MM.1S (cell line): ENCODE results near the gene MFRP.

ENCODE experiments used
- DNase-seq: peaks from one replicate; pipeline ENCODE4 v3.0.0-alpha.2; 2015
- H2AFZ ChIP-seq: fragments of 300-600 bp; sonication (generic); 2 replicates; pipeline ENCODE4 v1.6.0; 2016; ENCODE audit warnings: antibody characterized with exemption, low read length
- H3F3A ChIP-seq: fragments of 300-600 bp; sonication (generic); 2 replicates; pipeline ENCODE4 v1.6.1; 2016; ENCODE audit warnings: mild to moderate bottlenecking, antibody characterized with exemption, low read length, moderate library complexity, mixed read lengths; ENCODE audit not compliant: insufficient read depth
- H3K27ac ChIP-seq: fragments of 300-600 bp; sonication (generic); 2 replicates; pipeline ENCODE4 v1.5.1; 2016; ENCODE audit warnings: mild to moderate bottlenecking, low read length
- H3K27me3 ChIP-seq: fragments of 300-600 bp; sonication (generic); replicated peaks from 2 replicates; pipeline ENCODE4 v1.6.0; 2016; ENCODE audit warnings: low read length; ENCODE audit not compliant: insufficient read depth
- H3K36me3 ChIP-seq: fragments of 300-600 bp; sonication (generic); replicated peaks from 2 replicates; pipeline ENCODE4 v1.6.1; 2016; ENCODE audit warnings: mild to moderate bottlenecking, low read length, mixed read lengths; ENCODE audit not compliant: insufficient read depth
- H3K4me1 ChIP-seq: fragments of 300-600 bp; sonication (generic); 2 replicates; pipeline ENCODE4 v1.6.1; 2016; ENCODE audit warnings: low read length, mixed read lengths
- H3K4me2 ChIP-seq: fragments of 300-600 bp; sonication (generic); 2 replicates; pipeline ENCODE4 v1.6.0; 2016; ENCODE audit warnings: low read depth, low read length
- H3K4me3 ChIP-seq: fragments of 300-600 bp; sonication (generic); 2 replicates; pipeline ENCODE4 v1.5.1; 2016; ENCODE audit warnings: low read length, mixed read lengths
- H3K79me2 ChIP-seq: fragments of 300-600 bp; sonication (generic); 2 replicates; pipeline ENCODE4 v1.6.1; 2016; ENCODE audit warnings: mixed run types, low read length, mixed read lengths
- H3K9ac ChIP-seq: fragments of 300-600 bp; sonication (generic); 2 replicates; pipeline ENCODE4 v1.6.1; 2016; ENCODE audit warnings: low read length, mixed read lengths
- H3K9me2 ChIP-seq: fragments of 300-600 bp; sonication (generic); replicated peaks from 2 replicates; pipeline ENCODE4 v1.6.1; 2016; ENCODE audit warnings: mild to moderate bottlenecking, low read length, mixed read lengths; ENCODE audit not compliant: insufficient read depth
- H3K9me3 ChIP-seq: fragments of 300-600 bp; sonication (generic); replicated peaks from 2 replicates; pipeline ENCODE4 v1.6.1; 2016; ENCODE audit warnings: mild to moderate bottlenecking, low read length, mixed read lengths; ENCODE audit not compliant: insufficient read depth
- H4K20me1 ChIP-seq: fragments of 300-600 bp; sonication (generic); 2 replicates; pipeline ENCODE4 v1.6.1; 2016; ENCODE audit warnings: mild to moderate bottlenecking, low read length, moderate library complexity, mixed read lengths; ENCODE audit not compliant: insufficient read depth
- CTCF ChIP-seq: fragments of 300-600 bp; sonication (generic); IDR thresholded peaks from 2 replicates; pipeline ENCODE4 v1.5.1; 2016; ENCODE audit warnings: antibody characterized with exemption, low read length, mixed read lengths
- EZH2 ChIP-seq: fragments of 300-600 bp; sonication (generic); optimal IDR thresholded peaks from 2 replicates; pipeline ENCODE3; 2017; ENCODE audit warnings: low read depth, mild to moderate bottlenecking, antibody characterized with exemption, low read length, mixed read lengths
- EZH2phosphoT487 ChIP-seq: fragments of 300-600 bp; sonication (generic); IDR thresholded peaks from 2 replicates; pipeline ENCODE4 v1.6.1; 2018; ENCODE audit warnings: antibody characterized with exemption, low read length

MFRP gene

DNA sequence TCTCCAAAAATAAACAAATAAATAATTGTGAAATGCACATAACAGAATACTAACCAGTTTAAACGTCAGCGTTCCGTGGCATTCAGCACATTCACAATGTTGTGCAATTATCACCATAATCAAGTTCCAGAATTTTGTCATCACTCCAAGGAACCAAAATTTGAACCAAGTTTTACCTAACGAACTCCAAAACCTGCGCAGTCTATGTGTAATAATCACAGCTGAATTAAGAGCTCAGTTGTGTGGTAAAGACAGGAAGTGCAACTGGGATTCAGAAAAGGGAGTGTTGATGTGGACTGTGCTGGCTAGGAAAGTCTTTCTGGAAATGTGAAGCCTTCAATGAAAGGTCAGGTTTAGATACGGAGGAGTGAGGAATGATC lies 24.2 kb downstream of the MFRP start:
- Histone ChIP-seq H3K4me3 (peak overlapping the region; percentile 63), H3K9me2 (no peaks in the 10 kb centered on the region), H4K20me1 (no peaks in the 10 kb centered on the region), H3F3A (peaks cover 7% of the 10 kb centered on the region; the same call in 1 of the 2 replicates), H3K4me1 (peaks cover 7% of the 10 kb centered on the region; the same call in 1 of the 2 replicates), H3K9me3 (no peaks in the 10 kb centered on the region), H3K79me2 (no peaks in the 10 kb centered on the region), H3K9ac (no peak overlapping the region; the same call in 1 of the 2 replicates), H2AFZ (peak overlapping the region; percentile 72), H3K4me2 (peak overlapping the region; percentile 92), H3K27me3 (peaks cover 21% of the 10 kb centered on the region), H3K36me3 (no peaks in the 10 kb centered on the region), H3K27ac (no peak overlapping the region)
- DNase-seq = no peak
- TF ChIP-seq EZH2phosphoT487 = no peak
- no peak for TF ChIP-seq CTCF
- TF ChIP-seq EZH2 = no peak

DNA sequence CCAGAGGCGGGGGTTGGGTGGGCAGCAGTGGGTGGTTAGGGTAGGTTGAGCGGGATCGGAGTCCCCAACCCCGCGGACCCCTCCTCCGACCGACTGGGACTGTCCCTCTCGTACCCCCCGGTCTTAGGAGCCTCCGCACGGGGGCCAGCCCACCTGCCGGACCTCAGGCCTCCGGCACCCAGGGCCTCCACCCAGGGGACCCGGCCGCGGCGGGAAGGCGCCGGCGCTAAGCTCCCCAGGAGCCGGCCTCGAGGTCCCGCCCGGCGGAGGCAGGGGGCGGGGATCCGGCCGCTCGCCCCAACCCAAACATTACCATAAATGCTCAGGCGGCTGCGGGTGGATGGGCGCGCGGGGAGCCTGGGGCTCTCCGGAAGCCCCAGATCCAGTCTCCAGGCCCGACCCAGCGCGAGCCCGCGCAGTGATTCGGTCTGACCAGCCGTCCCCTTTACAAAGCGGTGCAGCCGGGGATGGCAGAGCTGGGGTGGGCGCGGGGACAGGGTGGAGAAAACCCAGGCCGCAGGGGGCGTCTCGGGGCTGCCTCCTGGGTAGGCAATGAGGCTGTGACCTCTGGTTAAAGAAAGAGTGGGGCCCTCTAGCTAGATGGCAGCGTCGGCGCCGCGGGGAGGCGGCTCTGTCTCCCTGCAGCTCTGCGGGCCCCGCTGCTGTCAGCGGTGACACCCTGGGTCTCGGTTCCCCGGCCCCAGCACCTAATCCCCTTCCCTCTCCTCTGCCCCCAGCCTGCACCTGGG lies 25.6 kb downstream of the MFRP start:
- Histone ChIP-seq H3K9me2 (no peaks in the 10 kb centered on the region), H3K4me1 (peaks cover 9% of the 10 kb centered on the region)

DNA sequence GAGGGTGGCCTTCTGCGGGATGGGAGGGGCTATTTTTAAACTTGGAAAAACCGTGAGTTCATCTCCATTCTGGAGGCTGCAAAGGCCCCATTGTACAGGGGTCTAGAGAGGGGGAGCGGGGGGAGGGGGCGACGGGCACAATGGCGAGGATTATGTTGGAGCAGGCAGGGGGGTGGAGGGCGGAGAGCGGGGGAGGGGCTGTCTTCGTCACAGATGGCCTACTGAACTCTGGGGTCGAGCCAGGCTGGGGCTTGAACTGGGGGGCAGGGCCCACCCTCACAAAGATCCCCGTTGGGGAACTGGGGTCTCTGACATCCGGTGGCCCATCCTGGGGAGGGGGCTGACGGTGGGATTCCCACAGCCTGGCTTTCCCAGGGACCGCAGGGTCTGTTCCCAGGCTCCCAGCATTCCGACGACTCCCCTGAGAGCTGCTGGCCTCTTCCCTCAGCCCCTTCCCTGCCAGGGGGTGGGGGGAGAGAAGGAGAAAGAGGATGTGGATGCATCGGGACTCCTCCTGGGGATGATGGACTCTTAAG lies 26.2 kb downstream of the MFRP start:
- TF ChIP-seq EZH2phosphoT487 = no peak
- TF ChIP-seq CTCF = no peak
- no peak for TF ChIP-seq EZH2
- H3K4me3 ChIP-seq = peak overlapping the region; percentile 63
- H4K20me1 ChIP-seq = no peaks in the 10 kb centered on the region
- H3K79me2 ChIP-seq = no peaks in the 10 kb centered on the region
- H3K27ac ChIP-seq = no peak overlapping the region
- peak overlapping the region; percentile 92 for H3K4me2 ChIP-seq
- H3K27me3 ChIP-seq = peaks cover 37% of the 10 kb centered on the region
- peak overlapping the region; percentile 60 for H3K9ac ChIP-seq
- no peaks in the 10 kb centered on the region for H3K36me3 ChIP-seq
- H3F3A ChIP-seq = peaks cover 7% of the 10 kb centered on the region; the same call in 1 of the 2 replicates
- no peak for DNase-seq
- H3K9me3 ChIP-seq = no peaks in the 10 kb centered on the region
- H3K4me1 ChIP-seq = peaks cover 16% of the 10 kb centered on the region
- H3K9me2 ChIP-seq = no peaks in the 10 kb centered on the region
- H2AFZ ChIP-seq = peak overlapping the region; percentile 72

More for the DNA sequence above, 25.6 kb downstream of the MFRP start:
- DNase-seq = peak; percentile 74
- no peaks in the 10 kb centered on the region for H3K36me3 ChIP-seq
- peak overlapping the region; percentile 72 for H2AFZ ChIP-seq
- H3K9me3 ChIP-seq = no peaks in the 10 kb centered on the region
- no peaks in the 10 kb centered on the region for H3K79me2 ChIP-seq
- H3K4me3 ChIP-seq = peak overlapping the region; percentile 63
- H3K9ac ChIP-seq = peak overlapping the region; percentile 60
- H3K27me3 ChIP-seq = peaks cover 33% of the 10 kb centered on the region
- no peak for TF ChIP-seq EZH2phosphoT487
- no peak for TF ChIP-seq CTCF
- no peak for TF ChIP-seq EZH2
- H3K4me2 ChIP-seq = peak overlapping the region; percentile 92
- H4K20me1 ChIP-seq = no peaks in the 10 kb centered on the region
- peaks cover 7% of the 10 kb centered on the region; the same call in 1 of the 2 replicates for H3F3A ChIP-seq
- peak overlapping the region; percentile 54; the same call in 1 of the 2 replicates for H3K27ac ChIP-seq
